ENCODE data around the gene DDAH2. TPM values are rescaled to one million over a fixed set of nuclear protein-coding genes. Genes with fewer than 3 reads are reported as not detected.

Gene DDAH2
- polyA plus RNA-seq, 1 donor from 2014 or later: 386 TPM

DNA sequence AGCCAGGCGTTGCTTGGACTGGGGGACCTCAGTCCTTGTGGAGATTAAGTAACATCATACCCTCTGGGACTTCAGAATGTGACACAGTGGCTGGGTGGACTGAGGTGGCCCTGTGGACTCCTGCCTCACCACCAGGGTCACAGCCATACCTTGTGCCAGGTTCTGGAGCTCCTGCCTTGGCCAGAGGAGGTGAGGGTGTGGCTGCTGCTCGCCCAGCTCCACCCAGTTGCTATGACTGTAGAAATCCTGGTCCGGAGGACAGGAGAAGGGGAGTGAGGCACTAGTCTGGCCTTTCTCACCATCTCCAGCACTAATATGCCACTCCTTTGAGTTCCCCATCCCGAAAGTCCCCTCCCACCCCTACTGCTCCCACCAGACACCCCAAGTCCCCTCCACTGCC is 46.1 kb upstream of the DDAH2 start:
- Histone ChIP-seq H4K20me1 (ENCODE audit: insufficient read depth) (no peaks in the 10 kb centered on the region), H3K9ac (ENCODE audit: low read length) (no peak overlapping the region), H3K27ac (ENCODE audit: low read length) (no peak overlapping the region), H3F3A (ENCODE audit: insufficient read depth, low read length, poor library complexity, severe bottlenecking) (no peaks in the 10 kb centered on the region), H3K9me2 (ENCODE audit: insufficient read depth, low read length) (no peaks in the 10 kb centered on the region), H3K27me3 (ENCODE audit: insufficient read depth, low read depth, low read length) (no peaks in the 10 kb centered on the region), H3K4me3 (ENCODE audit: low read length) (no peak overlapping the region), H3K9me3 (ENCODE audit: low read length) (no peaks in the 10 kb centered on the region), H3K36me3 (ENCODE audit: insufficient read depth, low read length) (peaks cover 2% of the 10 kb centered on the region), H2AFZ (ENCODE audit: low read depth, low read length) (no peak overlapping the region), H3K4me2 (ENCODE audit: low read length) (no peak overlapping the region), H3K79me2 (replicated peaks; ENCODE audit: insufficient read depth, low read length) (no peaks in the 10 kb centered on the region)
- TF ChIP-seq, protein P1, sequence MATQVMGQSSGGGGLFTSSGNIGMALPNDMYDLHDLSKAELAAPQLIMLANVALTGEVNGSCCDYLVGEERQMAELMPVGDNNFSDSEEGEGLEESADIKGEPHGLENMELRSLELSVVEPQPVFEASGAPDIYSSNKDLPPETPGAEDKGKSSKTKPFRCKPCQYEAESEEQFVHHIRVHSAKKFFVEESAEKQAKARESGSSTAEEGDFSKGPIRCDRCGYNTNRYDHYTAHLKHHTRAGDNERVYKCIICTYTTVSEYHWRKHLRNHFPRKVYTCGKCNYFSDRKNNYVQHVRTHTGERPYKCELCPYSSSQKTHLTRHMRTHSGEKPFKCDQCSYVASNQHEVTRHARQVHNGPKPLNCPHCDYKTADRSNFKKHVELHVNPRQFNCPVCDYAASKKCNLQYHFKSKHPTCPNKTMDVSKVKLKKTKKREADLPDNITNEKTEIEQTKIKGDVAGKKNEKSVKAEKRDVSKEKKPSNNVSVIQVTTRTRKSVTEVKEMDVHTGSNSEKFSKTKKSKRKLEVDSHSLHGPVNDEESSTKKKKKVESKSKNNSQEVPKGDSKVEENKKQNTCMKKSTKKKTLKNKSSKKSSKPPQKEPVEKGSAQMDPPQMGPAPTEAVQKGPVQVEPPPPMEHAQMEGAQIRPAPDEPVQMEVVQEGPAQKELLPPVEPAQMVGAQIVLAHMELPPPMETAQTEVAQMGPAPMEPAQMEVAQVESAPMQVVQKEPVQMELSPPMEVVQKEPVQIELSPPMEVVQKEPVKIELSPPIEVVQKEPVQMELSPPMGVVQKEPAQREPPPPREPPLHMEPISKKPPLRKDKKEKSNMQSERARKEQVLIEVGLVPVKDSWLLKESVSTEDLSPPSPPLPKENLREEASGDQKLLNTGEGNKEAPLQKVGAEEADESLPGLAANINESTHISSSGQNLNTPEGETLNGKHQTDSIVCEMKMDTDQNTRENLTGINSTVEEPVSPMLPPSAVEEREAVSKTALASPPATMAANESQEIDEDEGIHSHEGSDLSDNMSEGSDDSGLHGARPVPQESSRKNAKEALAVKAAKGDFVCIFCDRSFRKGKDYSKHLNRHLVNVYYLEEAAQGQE (IDR thresholded peaks at IDR 0.05; ENCODE audit: borderline replicate concordance): no peak
- TF ChIP-seq EZH2 (IDR thresholded peaks at IDR 0.05; ENCODE audit: borderline replicate concordance, insufficient read depth, low read length, poor library complexity, severe bottlenecking) (no peak), SMC3 (conservative IDR thresholded peaks at IDR 0.05; ENCODE audit: poor library complexity) (no peak), POLR2AphosphoS5 (IDR thresholded peaks at IDR 0.05) (no peak), RAD21 (conservative IDR thresholded peaks at IDR 0.05) (no peak), MXI1 (conservative IDR thresholded peaks at IDR 0.05; ENCODE audit: poor library complexity, severe bottlenecking) (no peak), EP300 (conservative IDR thresholded peaks at IDR 0.05; ENCODE audit: poor library complexity, severe bottlenecking) (no peak), TAF1 (IDR thresholded peaks at IDR 0.05; ENCODE audit: low read depth) (no peak)
- TF ChIP-seq, protein P2, sequence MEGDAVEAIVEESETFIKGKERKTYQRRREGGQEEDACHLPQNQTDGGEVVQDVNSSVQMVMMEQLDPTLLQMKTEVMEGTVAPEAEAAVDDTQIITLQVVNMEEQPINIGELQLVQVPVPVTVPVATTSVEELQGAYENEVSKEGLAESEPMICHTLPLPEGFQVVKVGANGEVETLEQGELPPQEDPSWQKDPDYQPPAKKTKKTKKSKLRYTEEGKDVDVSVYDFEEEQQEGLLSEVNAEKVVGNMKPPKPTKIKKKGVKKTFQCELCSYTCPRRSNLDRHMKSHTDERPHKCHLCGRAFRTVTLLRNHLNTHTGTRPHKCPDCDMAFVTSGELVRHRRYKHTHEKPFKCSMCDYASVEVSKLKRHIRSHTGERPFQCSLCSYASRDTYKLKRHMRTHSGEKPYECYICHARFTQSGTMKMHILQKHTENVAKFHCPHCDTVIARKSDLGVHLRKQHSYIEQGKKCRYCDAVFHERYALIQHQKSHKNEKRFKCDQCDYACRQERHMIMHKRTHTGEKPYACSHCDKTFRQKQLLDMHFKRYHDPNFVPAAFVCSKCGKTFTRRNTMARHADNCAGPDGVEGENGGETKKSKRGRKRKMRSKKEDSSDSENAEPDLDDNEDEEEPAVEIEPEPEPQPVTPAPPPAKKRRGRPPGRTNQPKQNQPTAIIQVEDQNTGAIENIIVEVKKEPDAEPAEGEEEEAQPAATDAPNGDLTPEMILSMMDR (IDR thresholded peaks at IDR 0.05; ENCODE audit: poor library complexity, severe bottlenecking): no peak

DNA sequence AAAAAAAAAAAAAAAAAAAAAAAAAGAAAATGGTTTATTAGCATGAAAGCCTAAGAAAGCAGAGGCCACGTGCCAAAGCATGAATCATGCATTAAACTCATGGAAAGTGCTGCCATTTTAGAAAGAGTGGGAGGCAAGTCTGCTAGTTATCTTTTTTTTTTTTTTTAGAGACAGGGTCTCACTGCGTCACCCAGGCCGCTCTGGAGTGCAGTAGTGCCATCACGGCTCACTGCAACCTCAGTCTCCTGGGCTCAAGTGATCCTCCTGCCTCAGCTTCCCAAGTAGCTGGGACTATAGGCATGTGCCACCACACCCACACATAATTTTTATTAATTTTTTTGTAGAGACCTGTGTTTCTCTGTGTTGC is 42.9 kb upstream of the DDAH2 start:
- Histone ChIP-seq H3K79me2 (replicated peaks; ENCODE audit: insufficient read depth, low read length) (no peaks in the 10 kb centered on the region), H3K4me2 (ENCODE audit: low read length) (no peak overlapping the region), H3K9me3 (ENCODE audit: low read length) (no peaks in the 10 kb centered on the region), H3K27me3 (ENCODE audit: insufficient read depth, low read depth, low read length) (no peaks in the 10 kb centered on the region), H3F3A (ENCODE audit: insufficient read depth, low read length, poor library complexity, severe bottlenecking) (no peaks in the 10 kb centered on the region), H3K36me3 (ENCODE audit: insufficient read depth, low read length) (no peaks in the 10 kb centered on the region), H2AFZ (ENCODE audit: low read depth, low read length) (no peak overlapping the region), H3K4me3 (ENCODE audit: low read length) (no peak overlapping the region), H4K20me1 (ENCODE audit: insufficient read depth) (no peaks in the 10 kb centered on the region), H3K27ac (ENCODE audit: low read length) (no peak overlapping the region), H3K9ac (ENCODE audit: low read length) (no peak overlapping the region), H3K9me2 (ENCODE audit: insufficient read depth, low read length) (no peaks in the 10 kb centered on the region)
- no peak for TF ChIP-seq EZH2 (IDR thresholded peaks at IDR 0.05; ENCODE audit: borderline replicate concordance, insufficient read depth, low read length, poor library complexity, severe bottlenecking)
- no peak for TF ChIP-seq EP300 (conservative IDR thresholded peaks at IDR 0.05; ENCODE audit: poor library complexity, severe bottlenecking)
- TF ChIP-seq, protein P1 (IDR thresholded peaks at IDR 0.05; ENCODE audit: borderline replicate concordance): no peak
- TF ChIP-seq, protein P2 (IDR thresholded peaks at IDR 0.05; ENCODE audit: poor library complexity, severe bottlenecking): no peak
- TF ChIP-seq TAF1 (IDR thresholded peaks at IDR 0.05; ENCODE audit: low read depth): no peak
- no peak for TF ChIP-seq SMC3 (conservative IDR thresholded peaks at IDR 0.05; ENCODE audit: poor library complexity)
- no peak for TF ChIP-seq RAD21 (conservative IDR thresholded peaks at IDR 0.05)
- TF ChIP-seq MXI1 (conservative IDR thresholded peaks at IDR 0.05; ENCODE audit: poor library complexity, severe bottlenecking): no peak
- TF ChIP-seq POLR2AphosphoS5 (IDR thresholded peaks at IDR 0.05): no peak
